ENCODE measurements around the gene SP6.

GRCh38 chr17:47895856-47896671 is 45.1 kb upstream of the SP6 start, which contains the start of gene SP2:
- TF ChIP-seq CTCF (IDR thresholded peaks at IDR 0.05) (no peak), USF2 (CRISPR knock-in tag; IDR thresholded peaks at IDR 0.05) (no peak), NFYB (CRISPR knock-in tag; conservative IDR thresholded peaks at IDR 0.05; ENCODE audit: low read depth) (peak; percentile 100), ELF4 (CRISPR knock-in tag; IDR thresholded peaks at IDR 0.05; ENCODE audit: low read depth) (no peak), ZNF416 (CRISPR knock-in tag; IDR thresholded peaks at IDR 0.05) (no peak), ZNF512 (CRISPR knock-in tag; IDR thresholded peaks at IDR 0.05; ENCODE audit: borderline replicate concordance) (no peak), HMGXB4 (CRISPR knock-in tag; IDR thresholded peaks at IDR 0.05) (0 out of 2 replicates have a peak, but pooled peaks have one; percentile 39), FOXK1 (CRISPR knock-in tag; IDR thresholded peaks at IDR 0.05) (peak; percentile 82; the same call in 1 of the 2 replicates), PRDM15 (CRISPR knock-in tag; IDR thresholded peaks at IDR 0.05) (no peak), MXD4 (CRISPR knock-in tag; IDR thresholded peaks at IDR 0.05; ENCODE audit: borderline replicate concordance) (no peak), MAX (CRISPR knock-in tag; IDR thresholded peaks at IDR 0.05) (no peak; the same call in 1 of the 2 replicates), E2F4 (CRISPR knock-in tag; IDR thresholded peaks at IDR 0.05; ENCODE audit: borderline replicate concordance, low read depth) (peak; percentile 27; the same call in 1 of the 2 replicates), GABPB1 (CRISPR knock-in tag; IDR thresholded peaks at IDR 0.05) (no peak; the same call in 1 of the 2 replicates)

All from WTC11 (cell line).